ENCODE results near the gene TUBAL3. TPM values are rescaled to one million over a fixed set of nuclear protein-coding genes. Genes with fewer than 3 reads are reported as not detected.
"Not testable (repeated sequence)": the region's sequence is repeated elsewhere in the genome, so short reads cannot be mapped to it uniquely, and the experiment has no call there.

Gene TUBAL3
- total RNA-seq, 2 experiments from 2014 or later, result not detected

DNA sequence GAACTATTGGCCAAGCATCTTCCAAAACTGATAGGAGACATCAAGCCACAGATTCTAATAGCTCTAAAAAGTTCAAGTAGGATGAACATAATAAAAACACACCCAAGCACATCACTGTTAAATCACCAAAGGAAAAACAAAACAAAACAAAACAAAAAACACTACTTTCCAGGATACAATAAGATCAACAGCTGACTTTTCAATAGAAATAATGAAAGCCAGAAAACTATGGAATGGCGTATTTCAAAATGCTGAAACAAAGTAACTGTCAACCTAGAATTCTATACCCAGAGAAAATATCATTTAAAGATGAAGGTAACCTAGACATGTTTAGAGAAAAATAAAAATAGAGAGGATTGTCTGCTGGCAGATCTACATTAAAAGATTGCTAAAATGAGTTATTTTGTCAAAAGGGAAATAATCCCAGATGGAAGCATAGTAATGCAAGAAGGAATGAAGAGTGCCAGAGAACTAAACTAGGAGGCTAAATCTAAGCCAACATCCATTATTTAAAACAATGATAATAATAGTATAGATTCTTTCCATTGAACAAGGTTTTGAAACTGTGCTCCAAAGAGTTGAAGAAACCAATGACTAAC, 13.9 kb downstream of the TUBAL3 start:
- Mint-ChIP-seq H3K27me3 (peaks cover 3% of the 10 kb centered on the region), H3K36me3 (peaks cover 10% of the 10 kb centered on the region), H3K4me3 (no peak overlapping the region), H3K9me3 (ENCODE audit: low read depth) (peaks cover 19% of the 10 kb centered on the region), H3K27ac (no peak overlapping the region), H3K4me1 (no peaks in the 10 kb centered on the region)
- DNase-seq, result no peak
- CTCF ChIA-PET, result interaction anchor here (1.2 kb wide), 1 partner anchor 541 kb away, joined by 3 read pairs; no protein-coding TSS in a partner anchor
- ATAC-seq, result no peak

DNA sequence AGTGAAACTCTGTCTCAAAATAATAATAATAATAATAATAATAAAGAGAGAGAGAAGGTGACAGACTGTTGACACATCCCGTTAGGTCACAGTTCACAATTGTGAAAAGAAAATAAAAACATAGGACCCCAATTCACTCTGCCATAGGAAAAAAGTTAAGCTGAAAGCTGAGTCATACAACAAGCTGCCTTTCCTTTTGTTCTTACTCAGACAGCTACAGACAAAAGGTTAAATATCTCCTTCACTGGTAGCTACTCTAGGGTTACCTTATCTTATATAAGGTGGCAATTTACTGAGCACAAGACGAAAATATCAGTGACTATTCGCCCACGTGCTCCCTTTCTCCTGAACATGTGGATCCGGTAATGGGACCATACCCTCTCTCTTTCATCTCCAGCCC, 17.5 kb downstream of the TUBAL3 start:
- CTCF ChIA-PET, result interaction anchor here (1.3 kb wide), 1 partner anchor 538 kb away, joined by 3 read pairs; no protein-coding TSS in a partner anchor

GRCh38 chr10:5385224-5385623, 19.4 kb downstream of the TUBAL3 start:
- H3K36me3 Mint-ChIP-seq, result peaks cover 3% of the 10 kb centered on the region
- H3K27me3 Mint-ChIP-seq, result peaks cover 7% of the 10 kb centered on the region
- peaks cover 5% of the 10 kb centered on the region for H3K9me3 Mint-ChIP-seq (ENCODE audit: low read depth)
- CTCF ChIA-PET, result interaction anchor here (2.4 kb wide), 1 partner anchor 536 kb away, joined by 19 read pairs; no protein-coding TSS in a partner anchor
- no peak overlapping the region for H3K27ac Mint-ChIP-seq
- no peak for DNase-seq
- H3K4me3 Mint-ChIP-seq, result no peak overlapping the region
- H3K4me1 Mint-ChIP-seq, result no peaks in the 10 kb centered on the region
- ATAC-seq, result no peak

More for the DNA sequence above, 17.5 kb downstream of the TUBAL3 start:
- ATAC-seq (no peak), DNase-seq (no peak)
- H3K4me3 Mint-ChIP-seq, result no peak overlapping the region
- H3K9me3 Mint-ChIP-seq (ENCODE audit: low read depth), result peaks cover 18% of the 10 kb centered on the region
- H3K27me3 Mint-ChIP-seq, result peaks cover 7% of the 10 kb centered on the region
- H3K36me3 Mint-ChIP-seq, result peaks cover 10% of the 10 kb centered on the region
- H3K27ac Mint-ChIP-seq, result no peak overlapping the region
- H3K4me1 Mint-ChIP-seq, result no peaks in the 10 kb centered on the region

DNA sequence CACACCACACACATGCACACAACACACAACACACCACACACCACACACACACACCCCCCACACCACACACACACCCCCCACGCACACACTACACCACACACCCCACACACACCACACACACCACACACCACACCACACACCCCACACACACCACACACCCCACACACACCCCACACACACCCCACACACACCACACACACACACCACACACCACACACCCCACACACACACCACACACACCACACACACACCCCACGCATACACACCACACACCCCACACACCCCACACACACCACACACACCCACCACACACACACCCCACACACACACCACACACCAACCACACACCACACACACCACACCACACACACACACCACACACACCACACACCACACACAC, 23.4 kb downstream of the TUBAL3 start:
- Mint-ChIP-seq H3K4me1 (no peaks in the 10 kb centered on the region), H3K27me3 (peaks cover 7% of the 10 kb centered on the region), H3K36me3 (no peaks in the 10 kb centered on the region), H3K9me3 (ENCODE audit: low read depth) (no peaks in the 10 kb centered on the region), H3K4me3 (no peak overlapping the region), H3K27ac (no peak overlapping the region)
- DNase-seq, result no peak
- no peak for ATAC-seq
- CTCF ChIA-PET, result interaction anchor here (0.6 to 2.7 kb wide), 5 partner anchors 53 to 532 kb away, joined by 3 to 10 read pairs (median 4); no protein-coding TSS in a partner anchor

- CTCF ChIA-PET, result interaction anchor here (0.6 to 2.7 kb wide), 5 partner anchors 54 to 531 kb away, joined by 3 to 10 read pairs (median 4); no protein-coding TSS in a partner anchor
- DNase-seq; ATAC-seq; H3K4me3 Mint-ChIP-seq; H3K36me3 Mint-ChIP-seq; H3K9me3 Mint-ChIP-seq (ENCODE audit: low read depth); H3K27ac Mint-ChIP-seq; H3K27me3 Mint-ChIP-seq; H3K4me1 Mint-ChIP-seq: not testable (repeated sequence)
Measured at GRCh38 chr10:5380395-5380794, 24.2 kb downstream of the TUBAL3 start.

DNA sequence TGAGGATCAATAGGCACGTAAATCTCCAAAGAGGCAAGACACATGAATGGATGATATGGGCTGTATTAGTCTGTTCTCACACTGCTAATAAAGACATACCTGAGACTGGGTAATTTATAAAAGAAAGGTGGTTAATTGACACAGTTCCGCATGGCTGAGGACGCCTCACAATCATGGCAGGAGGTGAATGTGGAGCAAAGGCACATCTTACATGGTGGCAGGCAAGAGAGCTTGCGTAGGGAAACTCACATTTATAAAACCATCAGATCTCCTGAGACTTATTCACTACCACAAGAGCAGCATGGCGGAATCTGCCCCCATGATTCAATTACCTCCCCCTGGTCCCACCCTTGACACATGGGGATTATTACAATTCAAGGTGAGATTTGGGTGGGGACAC, 25.4 kb downstream of the TUBAL3 start:
- not testable (repeated sequence) for H3K4me1 Mint-ChIP-seq; H3K36me3 Mint-ChIP-seq; H3K9me3 Mint-ChIP-seq (ENCODE audit: low read depth); H3K27ac Mint-ChIP-seq; H3K27me3 Mint-ChIP-seq; ATAC-seq; DNase-seq; H3K4me3 Mint-ChIP-seq
- CTCF ChIA-PET, result interaction anchor here (2.7 kb wide), 1 partner anchor 530 kb away, joined by 10 read pairs; no protein-coding TSS in a partner anchor

- CTCF ChIA-PET, result no interaction called here
Measured at GRCh38 chr10:5376450-5376849, 28.2 kb downstream of the TUBAL3 start.

DNA sequence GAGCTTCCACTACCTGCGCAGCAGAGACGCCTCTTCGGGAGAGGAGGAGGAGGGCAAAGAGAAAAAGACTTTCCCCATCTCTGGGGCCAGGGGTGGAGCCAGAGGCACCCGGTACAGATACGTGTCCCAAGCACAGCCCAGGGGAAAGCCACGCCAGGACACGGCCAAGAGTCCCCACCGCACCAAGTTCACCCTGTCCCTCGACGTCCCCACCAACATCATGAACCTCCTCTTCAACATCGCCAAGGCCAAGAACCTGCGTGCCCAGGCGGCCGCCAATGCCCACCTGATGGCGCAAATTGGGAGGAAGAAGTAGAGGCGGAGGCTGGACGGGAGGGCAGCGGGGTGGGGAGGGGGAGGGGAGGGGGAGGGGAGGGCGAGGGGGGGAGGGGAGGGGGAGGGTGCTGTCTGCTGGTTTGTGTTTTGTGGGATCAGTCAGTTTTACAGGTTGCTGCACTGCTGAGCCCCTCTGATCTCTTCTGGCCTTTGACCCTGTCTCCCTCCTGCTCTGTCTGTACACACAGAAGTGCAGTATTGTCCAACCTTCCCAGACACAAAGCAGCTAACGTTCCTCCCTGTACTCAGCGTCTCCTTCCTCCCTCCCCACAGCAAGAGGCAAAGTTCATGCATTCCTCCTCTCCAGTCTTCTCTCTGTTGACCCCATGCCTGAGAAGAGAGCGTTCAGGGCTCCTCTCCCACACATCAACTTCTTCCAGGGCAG, 30.6 kb downstream of the TUBAL3 start:
- Mint-ChIP-seq H3K27ac (no peak overlapping the region), H3K36me3 (no peaks in the 10 kb centered on the region), H3K9me3 (ENCODE audit: low read depth) (peaks cover 12% of the 10 kb centered on the region), H3K27me3 (peaks cover 3% of the 10 kb centered on the region), H3K4me1 (no peaks in the 10 kb centered on the region), H3K4me3 (no peak overlapping the region)
- CTCF ChIA-PET, result no interaction called here
- ATAC-seq (no peak), DNase-seq (no peak)

More at GRCh38 chr10:5376450-5376849, 28.2 kb downstream of the TUBAL3 start:
- DNase-seq (no peak), ATAC-seq (no peak)
- Mint-ChIP-seq H3K4me3 (no peak overlapping the region), H3K27me3 (peaks cover 3% of the 10 kb centered on the region), H3K9me3 (ENCODE audit: low read depth) (no peaks in the 10 kb centered on the region), H3K4me1 (no peaks in the 10 kb centered on the region), H3K36me3 (no peaks in the 10 kb centered on the region), H3K27ac (no peak overlapping the region)

GRCh38 chr10:5373307-5373706, 31.3 kb downstream of the TUBAL3 start:
- CTCF ChIA-PET, result no interaction called here
- DNase-seq, result no peak
- H3K4me3 Mint-ChIP-seq, result no peak overlapping the region
- H3K27me3 Mint-ChIP-seq, result peaks cover 3% of the 10 kb centered on the region
- no peak overlapping the region for H3K27ac Mint-ChIP-seq
- ATAC-seq, result no peak
- H3K9me3 Mint-ChIP-seq (ENCODE audit: low read depth), result peaks cover 12% of the 10 kb centered on the region
- no peaks in the 10 kb centered on the region for H3K4me1 Mint-ChIP-seq
- no peaks in the 10 kb centered on the region for H3K36me3 Mint-ChIP-seq

DNA sequence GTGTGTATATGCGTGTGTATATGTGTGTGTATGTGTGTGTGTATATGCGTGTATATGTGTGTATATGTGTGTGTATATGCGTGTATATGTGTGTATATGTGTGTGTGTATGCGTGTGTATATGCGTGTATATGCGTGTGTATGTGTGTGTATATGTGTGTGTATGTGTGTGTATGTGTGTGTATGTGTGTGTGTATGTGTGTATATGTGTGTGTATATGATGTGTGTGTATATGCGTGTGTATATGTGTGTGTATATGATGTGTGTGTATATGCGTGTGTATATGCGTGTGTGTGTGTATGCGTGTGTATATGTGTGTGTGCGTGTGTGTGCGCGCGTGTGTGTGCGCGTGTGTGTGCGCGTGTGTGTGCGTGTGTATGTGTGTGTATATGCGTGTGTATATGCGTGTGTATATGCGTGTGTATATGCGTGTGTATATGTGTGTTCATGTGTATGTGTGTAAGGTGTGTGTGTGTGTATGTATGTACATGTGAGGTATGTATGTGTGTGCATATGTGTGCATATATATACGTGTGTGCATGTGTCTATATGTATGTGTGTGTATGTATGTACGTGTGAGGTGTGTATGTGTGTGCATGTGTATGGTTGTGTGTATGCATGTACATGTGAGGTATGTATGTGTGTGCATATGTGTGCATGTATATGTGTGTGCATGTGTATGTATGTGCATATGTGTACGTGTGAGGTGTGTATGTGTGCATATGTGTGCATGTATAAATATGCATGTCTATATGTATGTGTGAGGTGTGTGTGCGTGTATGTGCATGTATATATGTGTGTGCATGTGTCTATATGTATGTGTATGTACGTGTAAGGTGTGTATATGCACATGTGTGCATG, 33.9 kb downstream of the TUBAL3 start:
- ATAC-seq (no peak), DNase-seq (no peak)
- Mint-ChIP-seq H3K27me3 (peaks cover 3% of the 10 kb centered on the region), H3K4me1 (no peaks in the 10 kb centered on the region), H3K4me3 (no peak overlapping the region), H3K27ac (no peak overlapping the region), H3K36me3 (no peaks in the 10 kb centered on the region), H3K9me3 (ENCODE audit: low read depth) (peaks cover 12% of the 10 kb centered on the region)
- CTCF ChIA-PET, result no interaction called here

GRCh38 chr10:5369362-5370158, 35.1 kb downstream of the TUBAL3 start:
- H3K9me3 Mint-ChIP-seq (ENCODE audit: low read depth), result peaks cover 12% of the 10 kb centered on the region
- DNase-seq (no peak), ATAC-seq (no peak)
- no peak overlapping the region for H3K4me3 Mint-ChIP-seq
- no peaks in the 10 kb centered on the region for H3K36me3 Mint-ChIP-seq
- H3K27me3 Mint-ChIP-seq, result peaks cover 3% of the 10 kb centered on the region
- no peak overlapping the region for H3K27ac Mint-ChIP-seq
- H3K4me1 Mint-ChIP-seq, result no peaks in the 10 kb centered on the region
- CTCF ChIA-PET, result no interaction called here

DNA sequence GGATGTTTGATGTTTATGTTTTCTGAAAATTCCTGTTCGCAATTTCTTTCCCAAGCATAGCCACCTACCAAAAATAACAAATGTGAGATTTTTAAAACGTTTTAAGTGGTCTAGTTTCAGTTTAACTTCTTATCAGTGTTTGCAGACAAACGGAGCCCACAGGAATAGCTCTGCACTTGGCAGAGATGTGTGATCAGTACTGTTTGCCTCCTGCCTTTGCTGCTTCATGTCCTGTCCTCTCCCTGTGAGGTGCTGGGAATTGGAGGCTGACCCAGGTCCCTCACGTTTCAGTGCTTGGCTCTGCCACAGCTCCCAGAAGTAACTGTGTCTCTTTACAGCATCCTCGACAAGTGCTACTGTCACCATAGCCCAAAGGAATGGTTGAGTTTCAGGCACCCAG, 38.7 kb downstream of the TUBAL3 start:
- Mint-ChIP-seq H3K4me3 (no peak overlapping the region), H3K27me3 (peaks cover 16% of the 10 kb centered on the region), H3K27ac (no peak overlapping the region), H3K36me3 (no peaks in the 10 kb centered on the region), H3K4me1 (no peaks in the 10 kb centered on the region), H3K9me3 (ENCODE audit: low read depth) (peaks cover 8% of the 10 kb centered on the region)
- CTCF ChIA-PET, result no interaction called here
- DNase-seq (no peak), ATAC-seq (no peak)

GRCh38 chr10:5364890-5365338, 39.7 kb downstream of the TUBAL3 start, which contains the start of gene UCN3:
Gene UCN3 (plus strand): TSS chr10:5364966. CDS start chr10:5373721, 8,755 bp downstream.
- Mint-ChIP-seq H3K36me3 (no peaks in the 10 kb centered on the region), H3K4me1 (no peaks in the 10 kb centered on the region), H3K27ac (no peak within 1 kb of the TSS), H3K4me3 (no peak within 1 kb of the TSS), H3K27me3 (peaks cover 24% of the 10 kb centered on the region), H3K9me3 (ENCODE audit: low read depth) (no peaks in the 10 kb centered on the region)
- CTCF ChIA-PET, result no interaction called here
- DNase-seq (no peak), ATAC-seq (no peak)
